NCI-H1417 treated with DMSO at 0.1 percent for 48 hours (cell line): Measurements from ENCODE around the gene L1CAM.

Experiments used
- DNase-seq: peaks from one replicate; lab custom pipeline; 2025; lab: John Stamatoyannopoulos, UW

The L1CAM gene

GRCh38 chrX:153864561-153865320 is 21.2 kb downstream of the L1CAM start:
- no peak for DNase-seq

DNA sequence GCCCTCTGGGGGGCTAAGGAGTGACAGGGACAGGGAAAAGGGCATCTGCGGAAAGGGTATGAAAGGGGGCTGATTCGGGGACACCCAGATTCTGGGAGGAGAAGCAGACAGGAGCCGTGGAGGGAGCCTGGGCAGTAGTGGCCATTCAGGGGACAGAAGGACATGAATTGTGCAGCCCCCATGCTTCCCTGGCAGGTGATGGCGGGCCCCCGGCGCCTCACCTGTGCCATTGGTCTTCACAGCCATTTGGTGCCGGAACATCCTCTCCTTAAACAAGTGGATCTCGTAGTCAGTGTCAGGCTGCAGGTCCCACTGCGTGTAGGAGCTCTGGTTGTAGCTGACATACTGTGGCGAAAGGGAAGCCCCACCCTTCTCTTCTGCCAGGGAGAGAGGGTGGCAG is 21.9 kb downstream of the L1CAM start:
- DNase-seq = no peak

DNA sequence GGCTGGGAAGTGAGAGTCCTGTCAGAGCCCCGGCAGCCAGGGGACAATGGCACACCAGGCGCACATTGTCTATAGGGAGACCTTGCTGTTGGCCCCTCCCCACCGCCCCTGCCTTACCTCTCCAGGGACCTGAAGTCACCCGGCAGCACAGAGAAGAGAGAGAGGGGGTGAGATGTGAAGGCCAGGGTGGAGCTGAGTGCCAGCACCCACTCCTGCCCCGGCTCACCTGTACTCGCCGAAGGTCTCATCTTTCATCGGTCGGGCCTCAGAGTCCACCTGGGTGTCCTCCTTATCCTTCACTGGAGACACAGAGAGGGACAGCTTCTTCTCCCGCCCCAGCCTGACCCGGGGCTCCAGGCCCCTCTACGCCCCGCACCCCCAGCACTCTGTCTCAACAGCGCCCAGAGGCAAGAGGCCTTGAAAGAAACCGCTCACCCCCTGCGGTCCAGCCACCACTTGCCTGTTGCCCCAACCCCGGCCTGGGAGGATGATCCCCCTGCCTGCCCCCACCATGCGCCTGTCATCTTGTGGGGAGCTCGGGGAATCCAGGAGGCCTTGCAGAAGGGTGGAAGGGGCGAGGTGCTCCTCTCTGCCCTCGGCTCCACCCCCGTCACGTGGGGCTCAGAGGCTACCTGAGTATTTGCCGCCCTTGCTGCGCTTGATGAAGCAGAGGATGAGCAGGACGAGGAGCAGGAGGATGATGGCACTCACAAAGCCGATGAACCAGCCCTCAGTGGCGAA is 22.6 kb downstream of the L1CAM start:
- DNase-seq = no peak

DNA sequence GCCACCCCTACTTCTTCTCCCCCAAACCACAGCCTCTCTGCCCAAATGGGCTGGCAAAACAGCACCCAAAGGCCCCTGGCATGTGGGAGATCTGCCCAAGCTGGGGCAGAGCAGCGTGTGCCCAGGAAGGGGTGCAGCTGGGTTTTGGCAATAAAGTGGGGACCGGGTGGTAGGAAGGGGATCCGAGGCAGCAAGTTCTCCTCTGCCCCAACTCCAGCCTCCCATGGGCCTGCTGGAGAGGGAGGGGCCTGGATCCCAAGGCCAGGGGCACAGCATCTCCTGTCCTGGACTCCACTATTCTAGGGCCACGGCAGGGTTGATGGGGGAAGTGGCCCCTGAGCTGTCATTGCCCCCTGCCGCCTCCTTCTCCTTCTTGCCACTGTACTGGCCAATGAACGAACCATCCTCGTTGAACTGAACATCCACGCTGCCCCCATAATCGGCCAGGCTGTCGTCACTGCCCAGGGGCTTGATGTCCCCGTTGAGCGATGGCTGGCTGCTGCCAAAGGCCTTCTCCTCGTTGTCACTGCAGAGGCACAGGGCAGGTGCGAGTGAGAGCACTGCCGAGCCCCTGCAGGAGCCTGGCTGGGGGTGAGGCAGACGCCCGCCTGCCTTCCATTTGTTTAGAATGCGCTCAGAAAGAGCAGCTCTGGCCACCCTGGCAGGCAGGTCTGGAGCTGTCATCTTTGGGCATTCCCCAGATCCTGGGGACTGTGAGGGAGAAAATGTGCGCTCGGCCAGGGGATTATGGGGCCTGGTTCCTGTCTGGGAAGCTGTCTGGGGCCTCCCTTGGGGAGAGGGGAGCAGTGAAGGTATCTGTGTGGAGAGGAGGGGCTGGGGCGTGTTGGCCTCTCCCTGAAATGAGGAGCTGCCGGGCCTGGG is 23.4 kb downstream of the L1CAM start:
- no peak for DNase-seq

GRCh38 chrX:153861733-153862310 is 24.2 kb downstream of the L1CAM start:
- no peak for DNase-seq

DNA sequence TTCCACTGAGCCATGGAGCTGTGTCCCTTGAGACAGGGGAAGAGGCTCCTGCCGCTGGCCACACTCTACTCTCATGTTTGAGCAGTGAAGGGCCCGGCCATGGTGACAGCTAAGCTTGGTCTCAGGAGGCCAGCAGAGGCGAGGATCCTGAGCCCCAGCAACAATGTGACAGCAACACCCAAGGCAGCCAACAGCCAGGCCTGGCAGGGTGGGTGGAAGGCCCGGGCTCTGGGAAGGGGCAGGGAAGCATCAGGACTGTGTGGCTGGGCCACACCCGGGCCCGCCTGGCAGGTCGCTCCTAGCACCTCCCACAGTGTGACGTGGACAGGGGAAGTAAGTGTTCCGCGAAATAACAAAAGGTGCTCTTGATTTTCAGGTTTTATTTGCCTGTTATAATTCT is 24.8 kb downstream of the L1CAM start:
- no peak for DNase-seq

GRCh38 chrX:153857348-153857903 is 28.5 kb downstream of the L1CAM start:
- no peak for DNase-seq

- no peak for DNase-seq
These were observed 31.3 kb downstream of the L1CAM start for GRCh38 chrX:153854702-153855101.

- no peak for DNase-seq
These were observed 32.1 kb downstream of the L1CAM start for GRCh38 chrX:153853902-153854267.

GRCh38 chrX:153853180-153853901 is 32.6 kb downstream of the L1CAM start:
- no peak for DNase-seq

- no peak for DNase-seq
These were observed 34.0 kb downstream of the L1CAM start for GRCh38 chrX:153851981-153852380.

DNA sequence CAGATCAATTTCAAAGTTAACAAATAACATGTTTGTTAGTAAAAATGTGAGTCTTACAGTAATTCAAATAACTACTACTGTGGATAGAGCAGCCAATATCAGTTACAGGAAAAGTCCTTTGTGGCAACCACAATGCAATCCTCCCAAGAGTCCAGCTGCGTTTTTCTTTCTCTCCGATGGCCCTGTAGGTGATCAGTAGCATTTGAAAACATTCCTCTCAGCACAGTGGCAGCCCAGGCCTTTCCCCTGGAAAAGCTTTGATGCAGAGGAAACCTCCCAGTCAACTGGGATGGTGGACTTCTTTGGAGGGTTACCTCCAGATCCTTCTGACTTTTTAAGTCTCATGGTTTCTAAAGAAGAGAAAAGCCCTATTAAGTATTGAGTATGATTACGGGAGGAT is 37.6 kb downstream of the L1CAM start:
- no peak for DNase-seq

DNA sequence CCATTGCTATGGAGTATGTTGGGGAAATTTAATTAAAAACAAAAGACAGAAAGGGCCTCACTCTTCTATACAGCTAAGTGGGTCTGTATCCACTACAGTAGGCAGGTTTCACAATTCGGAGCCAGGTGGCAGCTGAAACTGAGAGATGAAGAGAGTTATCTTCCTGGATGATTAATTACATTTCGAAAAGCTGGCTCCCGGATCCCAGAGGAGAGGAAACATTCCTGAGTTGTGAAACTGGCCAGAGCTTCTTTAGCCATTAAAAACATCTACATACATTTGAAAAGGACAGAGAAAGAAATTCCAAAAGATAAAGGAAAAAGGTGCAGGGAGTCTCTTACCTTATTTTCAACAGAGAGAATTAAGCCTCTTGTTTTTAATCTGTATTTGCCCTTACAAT is 40.1 kb downstream of the L1CAM start:
- no peak for DNase-seq

DNA sequence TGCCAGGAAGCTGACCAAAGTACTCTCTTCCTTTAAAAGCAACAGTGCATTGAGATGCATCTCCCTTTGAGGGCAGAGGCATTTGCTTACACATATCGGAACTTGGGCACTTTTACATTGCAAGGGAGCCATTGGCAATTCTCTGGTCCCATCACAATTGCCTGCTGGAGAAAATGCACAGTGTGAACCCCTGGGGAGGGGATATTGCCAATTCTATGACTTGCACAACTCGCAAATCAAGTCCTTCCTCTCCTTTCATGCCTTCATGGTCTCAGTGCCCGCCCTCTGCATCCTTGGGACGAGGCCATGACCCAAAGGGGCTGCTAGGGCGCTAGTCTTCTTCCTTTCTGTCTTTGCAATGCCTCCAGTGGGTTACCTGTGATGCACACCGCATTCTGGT is 40.8 kb downstream of the L1CAM start:
- no peak for DNase-seq

DNA sequence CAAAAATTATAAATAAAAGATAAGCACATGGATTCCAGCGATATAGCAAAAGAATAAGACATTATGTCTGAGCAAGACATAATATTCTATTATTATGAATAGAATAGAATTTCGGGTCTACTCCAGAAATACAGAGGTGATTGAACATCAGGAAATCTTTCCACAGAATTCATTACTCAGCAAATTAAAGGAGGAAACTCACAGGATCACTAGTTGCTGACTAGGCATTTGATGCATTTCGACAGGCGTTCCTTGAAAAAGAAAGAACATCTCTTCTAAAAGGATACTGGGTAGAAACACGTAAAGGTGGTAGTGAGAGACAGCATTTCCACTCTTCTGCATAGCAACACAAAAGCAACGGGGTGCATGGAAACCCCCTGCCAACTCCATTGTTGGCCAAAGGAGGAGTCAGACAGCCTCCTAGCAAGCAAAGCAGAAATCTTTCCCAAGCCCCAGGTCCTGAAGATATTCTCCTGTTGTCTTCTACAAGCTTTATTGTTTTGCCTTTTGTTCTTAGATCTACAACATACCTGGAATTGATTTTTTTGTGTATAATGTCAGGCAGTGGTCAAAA is 41.4 kb downstream of the L1CAM start:
- DNase-seq = no peak

GRCh38 chrX:153836921-153837320 is 49.1 kb downstream of the L1CAM start:
- DNase-seq = no peak

DNA sequence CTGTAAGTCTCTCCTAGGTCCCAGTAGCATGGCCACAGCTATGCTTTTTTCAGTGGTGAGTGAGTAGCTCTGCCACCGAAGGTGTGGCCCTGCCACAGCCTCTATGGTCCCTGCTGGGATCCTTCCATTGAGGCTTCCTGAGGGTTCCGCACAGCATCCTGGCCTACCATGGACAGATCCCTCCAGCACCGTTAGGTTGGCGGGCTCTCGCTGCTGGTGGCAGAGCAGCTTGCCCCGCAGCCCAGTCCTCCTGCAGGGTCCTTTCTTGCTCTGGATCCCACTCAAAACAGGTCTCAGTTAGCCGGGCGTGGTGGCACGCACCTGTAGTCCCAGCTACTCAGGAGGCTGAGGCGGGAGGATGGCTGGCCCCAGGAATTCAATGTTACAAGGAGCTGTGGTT is 53.2 kb downstream of the L1CAM start:
- DNase-seq = no peak

GRCh38 chrX:153831429-153832150 is 54.4 kb downstream of the L1CAM start:
- no peak for DNase-seq

DNA sequence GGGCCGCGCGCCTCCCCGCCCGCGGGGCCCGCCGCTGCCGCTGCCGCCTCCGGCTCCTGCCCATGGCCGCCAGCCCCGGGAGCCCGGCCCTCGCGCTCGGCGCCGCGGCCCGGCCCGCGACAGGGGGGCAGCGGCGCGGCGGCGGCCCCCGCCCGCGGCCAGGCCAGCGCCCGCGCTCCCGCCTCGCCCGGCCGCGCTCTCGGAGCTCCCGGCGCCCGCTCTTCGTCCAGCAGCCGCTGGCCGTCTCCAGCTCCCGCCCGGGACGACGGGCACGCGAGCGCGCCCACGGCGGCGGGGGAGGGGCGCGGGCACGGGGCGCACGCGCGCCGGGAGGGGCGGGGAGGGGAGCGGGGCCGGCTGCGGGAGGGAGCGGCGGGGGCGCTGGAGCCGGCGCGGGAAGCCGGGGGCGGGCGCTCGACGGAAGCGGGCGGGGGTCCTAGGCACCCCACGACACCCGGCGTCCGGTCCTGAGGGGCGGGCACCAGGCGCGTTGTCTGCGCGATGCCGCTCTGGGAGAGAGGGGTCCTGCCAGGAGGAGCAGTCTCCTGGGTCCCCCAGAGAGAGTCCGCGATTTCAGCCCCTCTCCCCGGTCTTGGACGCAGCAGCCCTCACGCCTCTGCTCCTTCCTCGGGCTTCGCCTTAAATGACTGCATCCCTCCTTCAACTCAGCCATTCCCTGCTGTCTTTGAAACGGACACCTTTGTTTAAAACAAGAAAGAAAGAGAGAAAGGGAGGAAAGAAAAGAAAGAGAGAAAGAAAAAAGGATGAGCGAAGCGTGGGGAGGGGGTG is 55.1 kb downstream of the L1CAM start:
- DNase-seq = no peak
